Measurements from ENCODE around the gene NAALAD2.

DNA sequence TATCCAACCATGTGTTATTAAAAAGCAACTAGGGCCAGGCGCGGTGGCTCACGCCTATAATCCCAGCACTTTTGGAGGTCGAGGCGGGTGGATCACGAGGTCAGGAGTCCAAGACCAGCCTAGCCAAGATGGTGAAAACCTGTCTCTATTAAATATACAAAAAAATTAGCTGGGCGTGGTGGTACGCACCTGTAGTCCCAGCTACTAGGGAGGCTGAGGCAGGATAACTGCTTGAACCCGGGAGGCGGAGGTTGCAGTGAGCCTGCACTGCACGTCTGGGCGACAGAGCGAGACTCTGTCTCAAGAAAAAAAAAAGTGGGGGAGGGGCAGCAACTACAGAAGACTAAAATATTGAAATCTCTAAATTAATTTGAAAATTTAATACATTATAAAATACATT is 69.9 kb downstream of the NAALAD2 start:
- TF ChIP-seq FOXA1 (IDR thresholded peaks at IDR 0.05) = no peak
- TF ChIP-seq CTCF (IDR thresholded peaks at IDR 0.05; ENCODE audit: low read depth, low read length, missing input control) = no peak
- TF ChIP-seq TAF1 (conservative IDR thresholded peaks at IDR 0.05) = no peak
- no peak for TF ChIP-seq REST (IDR thresholded peaks at IDR 0.05)
- TF ChIP-seq ZBTB33 (IDR thresholded peaks at IDR 0.05) = no peak
- no peak for TF ChIP-seq JUND (IDR thresholded peaks at IDR 0.05)
- TF ChIP-seq MAX (IDR thresholded peaks at IDR 0.05) = no peak
- no peak for TF ChIP-seq RAD21 (IDR thresholded peaks at IDR 0.05)

Data from liver (tissue), 3 donors.